NCI-H2081 (cell line): ENCODE measurements around the gene SKIL.

Experiments
- DNase-seq, 2 experiments: peaks; one replicate each; lab custom pipeline; 2025; lab: John Stamatoyannopoulos, UW

SKIL gene

GRCh38 chr3:170350515-170351413, 6.8 kb upstream of the SKIL start:
- no peak for DNase-seq

- DNase-seq: no peak
Measured at GRCh38 chr3:170352936-170353335, 4.6 kb upstream of the SKIL start.

DNA sequence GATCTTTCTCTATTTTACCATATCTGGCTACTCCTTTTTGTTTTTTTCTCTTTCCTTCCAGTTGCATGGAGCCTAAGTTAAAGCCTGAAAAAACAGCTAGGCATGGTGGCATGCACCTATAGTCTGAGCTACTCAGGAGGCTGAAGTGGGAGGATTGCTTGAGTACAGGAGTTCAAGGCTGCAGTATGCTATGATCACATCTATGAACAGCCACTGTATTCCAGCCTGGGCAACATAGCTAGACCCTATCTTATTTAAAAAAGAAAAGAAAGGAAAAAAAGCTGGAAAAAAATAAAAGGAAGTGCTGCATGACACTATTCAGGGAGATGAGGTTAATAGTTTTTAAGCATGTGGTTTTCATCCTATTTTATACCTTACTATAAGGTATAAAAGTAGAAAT, 4.0 kb upstream of the SKIL start:
- no peak for DNase-seq

GRCh38 chr3:170354760-170355159, 2.8 kb upstream of the SKIL start:
- DNase-seq: no peak

DNA sequence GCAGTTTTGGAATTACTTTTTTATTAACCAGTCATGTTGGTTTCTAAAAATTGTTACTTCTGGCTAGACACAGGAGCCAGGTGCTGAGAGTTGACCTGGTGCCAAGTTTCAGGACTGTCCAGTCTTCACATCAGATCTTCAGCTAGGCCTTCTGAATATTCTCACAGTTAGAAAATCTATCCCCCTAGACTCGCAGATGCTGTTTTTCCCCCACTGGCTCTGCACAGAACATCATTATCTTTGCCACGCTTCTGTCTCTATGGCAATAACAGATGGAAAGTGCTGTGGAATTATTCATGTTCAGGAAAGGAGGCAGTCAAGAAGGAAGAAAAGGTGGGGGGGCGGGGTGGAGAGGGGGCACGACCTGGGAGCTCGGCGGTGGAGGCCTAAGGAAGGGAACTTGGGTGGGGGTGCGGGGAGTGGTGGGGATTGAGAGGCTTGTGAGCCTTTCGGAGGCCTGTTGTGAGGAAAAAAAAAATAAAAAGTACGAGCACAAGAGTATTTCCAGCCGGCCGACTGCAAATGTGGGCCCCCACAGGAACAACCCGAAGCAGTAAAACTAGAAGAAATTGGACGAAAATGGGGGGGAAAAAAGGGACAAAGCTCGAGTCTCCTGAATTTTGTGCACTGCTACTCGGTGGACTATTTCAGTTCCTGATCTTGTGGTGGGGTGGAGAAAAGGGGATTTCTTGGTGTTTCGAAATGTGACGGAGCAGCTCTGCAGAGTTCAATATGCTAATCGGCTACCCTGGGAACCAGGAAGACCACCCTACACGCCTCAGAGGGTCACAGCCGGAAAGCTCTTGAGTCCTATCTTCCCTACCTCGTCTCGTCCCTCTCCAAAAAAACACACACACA, 1.5 kb upstream of the SKIL start:
- peak in 1 of 2 experiments; percentile 44 for DNase-seq

DNA sequence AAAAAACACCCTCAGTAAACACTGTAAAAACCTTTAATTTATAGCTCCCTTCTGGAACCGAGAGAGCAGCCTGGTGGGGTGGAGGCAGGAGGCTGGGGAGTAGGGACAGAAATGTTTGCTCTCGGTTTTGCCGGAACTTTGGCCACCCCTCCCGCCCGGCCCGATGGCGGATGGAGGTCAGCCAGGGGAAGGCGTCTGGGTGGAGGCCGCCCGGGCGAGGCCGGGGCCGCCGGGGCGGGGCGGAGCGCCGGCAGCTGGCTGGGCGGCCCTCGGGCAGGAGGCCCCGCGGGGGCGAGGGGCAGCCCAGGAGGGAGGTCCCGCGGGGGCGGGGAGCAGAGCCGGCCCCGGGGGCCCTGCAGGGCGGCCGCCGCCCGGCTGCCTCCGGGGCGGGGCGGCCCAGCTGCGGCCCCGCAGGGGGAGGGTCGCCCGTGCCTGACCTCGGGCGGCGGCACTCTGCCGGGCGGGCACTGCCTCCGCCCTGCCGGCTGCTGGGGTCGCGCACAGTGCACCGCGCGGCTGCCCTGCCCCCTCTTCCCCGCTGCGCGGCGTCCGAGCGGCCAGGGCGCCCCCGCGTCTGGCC, 829 bp upstream of the SKIL start:
- DNase-seq: peak; percentile 78 to 83

- DNase-seq: peak; percentile 50 to 67
Measured at GRCh38 chr3:170358042-170359010, 811 bp downstream of the SKIL start.

GRCh38 chr3:170359178-170359704, 1.7 kb downstream of the SKIL start:
- no peak for DNase-seq

DNA sequence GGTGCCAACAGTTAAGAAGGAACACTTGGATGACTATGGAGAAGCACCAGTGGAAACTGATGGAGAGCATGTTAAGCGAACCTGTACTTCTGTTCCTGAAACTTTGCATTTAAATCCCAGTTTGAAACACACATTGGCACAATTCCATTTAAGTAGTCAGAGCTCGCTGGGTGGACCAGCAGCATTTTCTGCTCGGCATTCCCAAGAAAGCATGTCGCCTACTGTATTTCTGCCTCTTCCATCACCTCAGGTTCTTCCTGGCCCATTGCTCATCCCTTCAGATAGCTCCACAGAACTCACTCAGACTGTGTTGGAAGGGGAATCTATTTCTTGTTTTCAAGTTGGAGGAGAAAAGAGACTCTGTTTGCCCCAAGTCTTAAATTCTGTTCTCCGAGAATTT, 3.0 kb downstream of the SKIL start:
- no peak for DNase-seq

- DNase-seq: no peak
Measured at GRCh38 chr3:170360916-170361315, 3.4 kb downstream of the SKIL start.

- no peak for DNase-seq
Measured at GRCh38 chr3:170361711-170362110, 4.2 kb downstream of the SKIL start.

DNA sequence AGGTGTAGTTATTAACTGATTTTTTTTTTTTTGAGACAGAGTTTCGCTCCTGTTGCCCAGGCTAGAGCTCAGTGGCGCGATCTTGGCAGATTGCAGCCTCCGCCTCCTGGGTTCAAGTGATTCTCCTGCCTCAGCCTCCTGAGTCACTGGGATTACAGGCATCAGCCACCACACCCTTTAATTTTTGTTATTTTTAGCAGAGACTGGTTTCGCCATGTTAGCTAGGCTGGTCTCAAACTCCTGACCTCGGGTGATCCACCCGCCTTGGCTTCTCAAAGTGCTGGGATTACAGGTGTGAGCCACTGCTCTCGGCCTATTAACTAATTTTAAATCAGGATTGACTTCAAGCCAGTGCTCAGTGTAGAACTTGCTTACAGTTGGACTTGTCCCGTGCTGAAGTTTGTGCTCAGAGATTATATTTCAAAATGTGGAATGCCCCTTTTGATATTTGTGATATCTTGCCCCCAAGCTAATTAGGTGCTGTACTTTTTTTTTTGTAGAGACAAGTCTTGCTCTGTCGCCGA, 6.0 kb downstream of the SKIL start:
- DNase-seq: no peak

DNA sequence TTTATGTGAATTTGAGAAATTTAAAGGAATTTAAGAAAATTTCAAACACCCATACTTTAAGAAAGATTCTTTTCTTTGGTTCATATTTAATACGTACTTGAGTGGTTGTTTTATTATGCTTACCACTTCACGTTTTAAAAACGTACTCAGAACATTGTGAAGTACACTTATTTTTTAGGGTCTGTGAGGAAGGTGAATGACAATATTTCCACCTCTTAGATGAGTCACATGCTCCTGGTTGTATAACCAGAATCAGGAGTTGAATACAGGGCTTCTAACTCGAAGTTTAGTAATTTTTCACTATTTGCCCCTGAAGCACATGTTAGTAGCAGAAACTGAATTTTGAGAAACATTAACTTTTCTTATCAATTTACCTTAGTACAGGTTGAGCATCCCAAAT, 7.5 kb downstream of the SKIL start:
- DNase-seq: no peak

- DNase-seq: no peak
Measured at GRCh38 chr3:170367797-170368196, 10.3 kb downstream of the SKIL start.

DNA sequence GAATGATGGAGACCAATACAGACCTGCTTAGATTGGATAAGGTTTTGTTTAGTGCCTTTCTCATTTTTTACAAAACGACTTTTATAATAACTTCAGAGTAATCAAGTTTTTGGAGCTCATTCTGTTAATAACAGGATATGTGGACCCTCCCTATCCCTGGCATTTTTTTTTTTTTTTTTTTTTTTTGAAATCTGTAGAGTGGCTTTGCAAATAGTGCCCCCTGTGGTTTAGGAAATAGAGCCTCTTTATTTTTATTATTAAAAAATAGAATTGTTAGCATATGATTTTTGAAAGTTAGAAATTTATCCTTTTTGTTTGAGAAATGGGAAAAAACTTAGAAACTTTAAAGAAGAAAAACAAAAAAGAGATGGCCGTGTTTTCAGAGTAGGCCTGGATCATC, 11.4 kb downstream of the SKIL start:
- DNase-seq: no peak

DNA sequence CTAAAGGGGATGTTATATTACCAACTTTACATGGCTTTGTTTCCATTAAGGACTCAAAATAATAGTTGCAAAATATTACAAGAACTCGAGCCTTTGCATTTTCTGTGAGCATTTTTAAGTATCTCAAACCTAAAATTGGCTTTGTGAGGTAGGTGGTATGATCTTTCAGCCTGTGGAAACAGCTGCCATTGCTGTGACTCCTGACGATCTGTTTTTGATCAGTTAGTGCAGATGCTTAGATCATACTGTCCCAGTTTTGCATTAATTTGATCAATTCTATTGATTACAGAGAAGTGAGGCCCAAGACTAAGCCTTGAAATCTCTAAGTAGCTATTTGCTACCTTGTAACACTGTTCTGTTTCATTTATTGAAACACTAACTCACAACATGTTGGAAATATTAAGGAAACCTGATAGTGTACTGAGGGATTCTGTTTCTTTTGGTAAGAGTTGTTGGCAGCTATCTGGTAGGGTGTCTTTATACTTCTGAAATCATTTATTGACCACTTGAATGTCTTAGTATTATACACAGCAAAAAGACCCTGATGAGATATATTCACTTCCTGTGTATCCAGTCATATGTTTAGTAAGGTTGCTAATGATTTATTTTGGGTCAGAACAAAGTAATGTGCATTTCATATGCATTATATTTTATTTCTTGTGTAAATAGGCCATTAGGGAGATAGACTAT, 14.8 kb downstream of the SKIL start:
- DNase-seq: peak in 1 of 2 experiments; percentile 38

DNA sequence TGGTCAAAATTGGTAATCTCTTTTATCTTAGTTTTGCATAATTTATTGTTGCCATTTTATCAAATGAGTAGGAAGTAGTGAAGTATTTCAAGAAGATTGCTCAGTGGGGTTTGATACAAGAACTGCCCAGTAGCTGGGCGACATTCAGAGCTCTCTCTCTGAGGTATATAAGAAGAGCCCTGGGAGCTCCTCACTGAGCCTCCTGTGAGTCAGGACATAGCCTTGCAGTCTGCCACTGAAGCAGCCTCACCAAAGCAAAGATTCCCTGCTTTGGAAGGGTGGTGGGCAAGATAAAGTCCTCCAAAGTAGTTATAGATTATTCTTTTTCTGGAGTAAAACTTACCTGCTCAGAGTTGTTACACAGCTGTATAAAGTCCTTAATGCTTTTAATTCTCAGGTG, 26.1 kb downstream of the SKIL start:
- no peak for DNase-seq

GRCh38 chr3:170386468-170386867, 29.0 kb downstream of the SKIL start:
- DNase-seq: no peak

- no peak for DNase-seq
Measured at GRCh38 chr3:170387950-170388349, 30.4 kb downstream of the SKIL start.

- DNase-seq: no peak
Measured at GRCh38 chr3:170391108-170391507, 33.6 kb downstream of the SKIL start.
